Adrenal gland (tissue), 5 donors: ENCODE data around the gene DACH2.

Experiments
- CTCF ChIP-seq, 6 experiments: fragments of 450-650 bp in 4 of 6; fragments of 200-600 bp in 2 of 6; sonication (generic) in 1 of 6; IDR thresholded peaks; 1 replicate in 5 of 6; 2 replicates in 1 of 6; pipeline versions ENCODE4 v1.5.1 to v1.8.0; 2016 to 2021; ENCODE audit warnings: antibody characterized with exemption in 6 of 6, mild to moderate bottlenecking in 2 of 6, moderate library complexity in 1 of 6
- POLR2A ChIP-seq, 2 donors: fragments of 450-650 bp; IDR thresholded peaks; one replicate each; pipeline ENCODE4 v1.6.1; 2017; ENCODE audit warnings: antibody characterized with exemption in 2 of 2, mild to moderate bottlenecking in 2 of 2, moderate library complexity in 1 of 2
- donor health status: DM: no; HTN: no; CAD: no.

- TF ChIP-seq CTCF (IDR thresholded peaks at IDR 0.05) = no peak
- TF ChIP-seq POLR2A (IDR thresholded peaks at IDR 0.05) = no peak
Measured at GRCh38 chrX:86348669-86349068, 200.4 kb downstream of the DACH2 start.
